ENCODE data around the gene MAPK10. TPM values are rescaled to one million over a fixed set of nuclear protein-coding genes. Genes with fewer than 3 reads are reported as not detected.

MAPK10 gene
- total RNA-seq, 1 experiment from 2014 or later, result 3.6 TPM

DNA sequence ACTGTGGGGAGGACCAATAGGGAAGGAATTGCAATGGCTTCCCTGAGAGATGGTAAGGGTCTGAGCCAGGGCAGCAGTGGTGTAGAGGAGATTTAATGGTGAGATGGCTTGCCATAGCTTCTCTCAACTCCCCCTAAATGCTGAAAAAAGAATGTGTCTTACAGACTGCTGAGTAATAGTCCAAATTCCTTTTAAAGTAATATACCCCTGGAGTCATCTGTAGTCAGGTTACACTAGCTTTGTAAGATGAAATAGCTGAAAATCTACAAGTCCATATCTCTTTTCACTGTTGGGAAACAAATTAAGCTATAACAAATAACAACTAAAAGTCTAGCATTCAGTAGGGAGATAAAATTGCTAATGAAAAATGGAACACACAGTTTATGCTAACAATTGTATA lies 33.5 kb downstream of the MAPK10 start:
- intact Hi-C loops (cut with micrococcal nuclease; ENCODE audit: unreplicated experiment), result no loop called here
- DNase-seq, result no peak
- TF ChIP-seq, protein P1, sequence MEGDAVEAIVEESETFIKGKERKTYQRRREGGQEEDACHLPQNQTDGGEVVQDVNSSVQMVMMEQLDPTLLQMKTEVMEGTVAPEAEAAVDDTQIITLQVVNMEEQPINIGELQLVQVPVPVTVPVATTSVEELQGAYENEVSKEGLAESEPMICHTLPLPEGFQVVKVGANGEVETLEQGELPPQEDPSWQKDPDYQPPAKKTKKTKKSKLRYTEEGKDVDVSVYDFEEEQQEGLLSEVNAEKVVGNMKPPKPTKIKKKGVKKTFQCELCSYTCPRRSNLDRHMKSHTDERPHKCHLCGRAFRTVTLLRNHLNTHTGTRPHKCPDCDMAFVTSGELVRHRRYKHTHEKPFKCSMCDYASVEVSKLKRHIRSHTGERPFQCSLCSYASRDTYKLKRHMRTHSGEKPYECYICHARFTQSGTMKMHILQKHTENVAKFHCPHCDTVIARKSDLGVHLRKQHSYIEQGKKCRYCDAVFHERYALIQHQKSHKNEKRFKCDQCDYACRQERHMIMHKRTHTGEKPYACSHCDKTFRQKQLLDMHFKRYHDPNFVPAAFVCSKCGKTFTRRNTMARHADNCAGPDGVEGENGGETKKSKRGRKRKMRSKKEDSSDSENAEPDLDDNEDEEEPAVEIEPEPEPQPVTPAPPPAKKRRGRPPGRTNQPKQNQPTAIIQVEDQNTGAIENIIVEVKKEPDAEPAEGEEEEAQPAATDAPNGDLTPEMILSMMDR (IDR thresholded peaks at IDR 0.05; ENCODE audit: unreplicated experiment), result no peak
- H3K4me1 Mint-ChIP-seq (ENCODE audit: low read depth, unreplicated experiment), result no peaks in the 10 kb centered on the region
- H3K36me3 Mint-ChIP-seq (ENCODE audit: insufficient read depth, unreplicated experiment), result no peaks in the 10 kb centered on the region
- no peaks in the 10 kb centered on the region for H3K9me3 Mint-ChIP-seq (ENCODE audit: low read depth, unreplicated experiment)
- H3K4me3 Mint-ChIP-seq (ENCODE audit: low read depth, unreplicated experiment), result no peak overlapping the region
- no peak overlapping the region for H3K27ac Mint-ChIP-seq (ENCODE audit: unreplicated experiment)
- H3K27me3 Mint-ChIP-seq (ENCODE audit: unreplicated experiment), result no peaks in the 10 kb centered on the region
- CTCF ChIA-PET, result no interaction called here
- no TSS peak for BruUV-seq (replicated peaks)

DNA sequence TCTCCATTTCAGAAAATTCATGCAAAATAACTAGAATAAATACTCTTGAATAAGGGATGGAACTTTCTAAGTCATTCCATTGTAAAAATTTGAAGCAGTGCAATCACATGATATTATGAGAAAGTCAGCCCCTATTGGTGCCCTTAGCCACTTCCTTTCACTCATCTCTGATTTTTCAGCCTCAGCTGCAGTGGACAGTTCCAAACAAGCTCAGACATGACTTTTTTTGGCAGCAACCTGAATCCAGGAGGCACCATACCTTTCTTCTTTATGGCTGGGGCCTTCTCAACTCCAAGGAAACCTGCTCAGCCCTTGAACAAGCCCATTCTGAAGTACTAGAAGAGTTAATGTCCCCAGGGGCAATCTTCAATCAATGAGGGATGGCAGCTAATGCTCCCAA lies 40.5 kb downstream of the MAPK10 start:
- no TSS peak for BruUV-seq (replicated peaks)
- TF ChIP-seq, protein P1 (IDR thresholded peaks at IDR 0.05; ENCODE audit: unreplicated experiment), result no peak
- H3K36me3 Mint-ChIP-seq (ENCODE audit: insufficient read depth, unreplicated experiment), result no peaks in the 10 kb centered on the region
- H3K27me3 Mint-ChIP-seq (ENCODE audit: unreplicated experiment), result no peaks in the 10 kb centered on the region
- DNase-seq, result no peak
- H3K4me1 Mint-ChIP-seq (ENCODE audit: low read depth, unreplicated experiment), result no peaks in the 10 kb centered on the region
- no peak overlapping the region for H3K4me3 Mint-ChIP-seq (ENCODE audit: low read depth, unreplicated experiment)
- H3K9me3 Mint-ChIP-seq (ENCODE audit: low read depth, unreplicated experiment), result no peaks in the 10 kb centered on the region
- CTCF ChIA-PET, result interaction anchor here (0.6 kb wide), 1 partner anchor 14 kb away, joined by 3 read pairs; no protein-coding TSS in a partner anchor
- no peak overlapping the region for H3K27ac Mint-ChIP-seq (ENCODE audit: unreplicated experiment)
- intact Hi-C loops (cut with micrococcal nuclease; ENCODE audit: unreplicated experiment), result no loop called here

DNA sequence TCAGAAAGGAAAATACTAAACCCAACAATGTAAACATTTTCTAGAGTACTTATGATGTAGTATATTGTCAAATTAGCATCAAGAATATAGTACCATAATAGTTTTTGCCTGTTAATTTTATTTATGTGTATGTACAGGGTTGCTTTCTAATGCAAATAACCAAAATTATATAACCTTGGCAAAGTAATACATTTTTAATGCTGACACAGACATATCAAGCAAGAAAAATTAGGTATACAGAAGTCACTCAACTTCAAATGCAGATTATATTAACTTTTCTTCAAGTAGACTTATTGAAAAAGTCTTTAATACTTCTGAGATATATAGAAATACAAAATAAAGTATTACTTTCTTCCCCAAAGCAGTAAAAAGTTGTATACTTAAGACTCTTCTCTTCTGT lies 44.3 kb downstream of the MAPK10 start:
- DNase-seq, result no peak
- TF ChIP-seq, protein P1 (IDR thresholded peaks at IDR 0.05; ENCODE audit: unreplicated experiment), result no peak
- CTCF ChIA-PET, result no interaction called here
- BruUV-seq (replicated peaks), result no TSS peak
- H3K27ac Mint-ChIP-seq (ENCODE audit: unreplicated experiment), result no peak overlapping the region
- H3K4me1 Mint-ChIP-seq (ENCODE audit: low read depth, unreplicated experiment), result no peaks in the 10 kb centered on the region
- intact Hi-C loops (cut with micrococcal nuclease; ENCODE audit: unreplicated experiment), result no loop called here
- no peaks in the 10 kb centered on the region for H3K27me3 Mint-ChIP-seq (ENCODE audit: unreplicated experiment)
- no peak overlapping the region for H3K4me3 Mint-ChIP-seq (ENCODE audit: low read depth, unreplicated experiment)
- H3K36me3 Mint-ChIP-seq (ENCODE audit: insufficient read depth, unreplicated experiment), result no peaks in the 10 kb centered on the region
- H3K9me3 Mint-ChIP-seq (ENCODE audit: low read depth, unreplicated experiment), result no peaks in the 10 kb centered on the region

DNA sequence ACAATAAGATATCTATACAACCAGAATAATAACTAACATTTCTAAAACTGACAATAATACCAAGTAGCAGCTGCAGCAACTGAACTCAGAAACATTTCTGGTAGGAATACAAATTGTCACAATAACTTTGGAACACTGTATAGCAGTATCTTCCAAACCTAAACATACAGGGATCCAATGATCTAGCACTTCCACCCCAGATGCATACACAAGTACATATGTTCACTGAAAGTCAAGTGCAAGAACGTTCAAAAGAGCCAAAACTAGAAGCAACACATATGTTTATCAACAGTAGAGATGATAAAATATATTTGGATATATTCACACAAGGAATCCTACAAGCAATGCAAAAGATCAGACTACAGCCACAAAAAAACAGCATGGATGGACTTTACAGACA lies 46.2 kb downstream of the MAPK10 start:
- no peak for DNase-seq
- Mint-ChIP-seq H3K36me3 (ENCODE audit: insufficient read depth, unreplicated experiment) (no peaks in the 10 kb centered on the region), H3K4me1 (ENCODE audit: low read depth, unreplicated experiment) (no peaks in the 10 kb centered on the region), H3K27me3 (ENCODE audit: unreplicated experiment) (no peaks in the 10 kb centered on the region), H3K27ac (ENCODE audit: unreplicated experiment) (no peak overlapping the region), H3K4me3 (ENCODE audit: low read depth, unreplicated experiment) (no peak overlapping the region), H3K9me3 (ENCODE audit: low read depth, unreplicated experiment) (no peaks in the 10 kb centered on the region)
- no TSS peak for BruUV-seq (replicated peaks)
- CTCF ChIA-PET, result no interaction called here
- intact Hi-C loops (cut with micrococcal nuclease; ENCODE audit: unreplicated experiment), result no loop called here
- TF ChIP-seq, protein P1 (IDR thresholded peaks at IDR 0.05; ENCODE audit: unreplicated experiment), result no peak

Data from Calu3 (cell line).